Coronary artery (tissue), 2 donors: ENCODE results near the gene ALG12.

Source experiments
- DNase-seq: peaks from one replicate; pipeline ENCODE4 v3.0.0-alpha.2; 2017; ENCODE audit warnings: low spot score
- H3K27ac ChIP-seq, 2 donors: fragments of 200-600 bp; sonication (generic); one replicate each; pipeline ENCODE4 v1.5.1; 2016 to 2019
- H3K4me3 ChIP-seq: fragments of 200-600 bp; sonication (generic); 2 replicates; pipeline ENCODE4 v1.5.1; 2016; ENCODE audit warnings: mild to moderate bottlenecking, moderate library complexity
- TF ChIP-seq, protein P1 (sequence below): fragments of 200-600 bp; sonication (generic); IDR thresholded peaks from one replicate; pipeline ENCODE4 v1.5.1; 2019; ENCODE audit warnings: antibody characterized with exemption

Gene ALG12

DNA sequence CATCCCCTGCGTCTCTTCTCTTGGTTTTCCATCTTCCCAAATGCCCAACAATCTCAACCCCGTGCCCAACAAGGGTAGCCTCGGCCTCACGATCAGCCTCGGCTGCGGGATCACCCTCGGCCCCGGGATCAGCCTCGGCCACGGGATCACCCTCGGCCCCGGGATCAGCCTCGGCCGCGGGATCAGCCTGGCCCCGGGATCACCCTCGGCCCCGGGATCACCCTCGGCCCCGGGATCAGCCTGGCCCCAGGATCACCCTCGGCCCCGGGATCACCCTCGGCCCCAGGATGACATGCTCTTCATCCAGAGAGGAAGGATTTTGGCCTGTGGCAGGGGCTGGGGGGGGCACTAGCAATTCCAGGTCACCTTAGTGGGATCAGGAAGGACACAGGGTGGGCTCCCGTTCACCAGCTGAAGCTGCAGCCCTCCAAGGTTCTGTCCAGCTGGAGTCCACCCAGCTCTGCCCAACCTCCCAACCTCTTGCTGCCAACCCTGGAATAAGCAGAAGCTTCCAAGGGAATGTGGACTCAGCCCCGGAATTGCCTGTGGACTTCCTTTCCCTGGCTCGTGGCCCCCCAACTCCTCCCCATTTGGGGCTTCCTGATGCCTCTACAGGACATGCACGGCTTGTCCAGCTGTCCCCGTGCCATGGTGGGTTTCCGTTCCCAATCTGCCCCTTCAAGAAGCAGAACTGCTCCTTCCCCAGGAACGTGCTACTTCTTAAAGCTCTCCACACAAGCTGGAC lies 6.2 kb downstream of the ALG12 start:
- TF ChIP-seq, protein P1, sequence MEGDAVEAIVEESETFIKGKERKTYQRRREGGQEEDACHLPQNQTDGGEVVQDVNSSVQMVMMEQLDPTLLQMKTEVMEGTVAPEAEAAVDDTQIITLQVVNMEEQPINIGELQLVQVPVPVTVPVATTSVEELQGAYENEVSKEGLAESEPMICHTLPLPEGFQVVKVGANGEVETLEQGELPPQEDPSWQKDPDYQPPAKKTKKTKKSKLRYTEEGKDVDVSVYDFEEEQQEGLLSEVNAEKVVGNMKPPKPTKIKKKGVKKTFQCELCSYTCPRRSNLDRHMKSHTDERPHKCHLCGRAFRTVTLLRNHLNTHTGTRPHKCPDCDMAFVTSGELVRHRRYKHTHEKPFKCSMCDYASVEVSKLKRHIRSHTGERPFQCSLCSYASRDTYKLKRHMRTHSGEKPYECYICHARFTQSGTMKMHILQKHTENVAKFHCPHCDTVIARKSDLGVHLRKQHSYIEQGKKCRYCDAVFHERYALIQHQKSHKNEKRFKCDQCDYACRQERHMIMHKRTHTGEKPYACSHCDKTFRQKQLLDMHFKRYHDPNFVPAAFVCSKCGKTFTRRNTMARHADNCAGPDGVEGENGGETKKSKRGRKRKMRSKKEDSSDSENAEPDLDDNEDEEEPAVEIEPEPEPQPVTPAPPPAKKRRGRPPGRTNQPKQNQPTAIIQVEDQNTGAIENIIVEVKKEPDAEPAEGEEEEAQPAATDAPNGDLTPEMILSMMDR: no peak
- H3K4me3 ChIP-seq: no peak overlapping the region
- DNase-seq: no peak

DNA sequence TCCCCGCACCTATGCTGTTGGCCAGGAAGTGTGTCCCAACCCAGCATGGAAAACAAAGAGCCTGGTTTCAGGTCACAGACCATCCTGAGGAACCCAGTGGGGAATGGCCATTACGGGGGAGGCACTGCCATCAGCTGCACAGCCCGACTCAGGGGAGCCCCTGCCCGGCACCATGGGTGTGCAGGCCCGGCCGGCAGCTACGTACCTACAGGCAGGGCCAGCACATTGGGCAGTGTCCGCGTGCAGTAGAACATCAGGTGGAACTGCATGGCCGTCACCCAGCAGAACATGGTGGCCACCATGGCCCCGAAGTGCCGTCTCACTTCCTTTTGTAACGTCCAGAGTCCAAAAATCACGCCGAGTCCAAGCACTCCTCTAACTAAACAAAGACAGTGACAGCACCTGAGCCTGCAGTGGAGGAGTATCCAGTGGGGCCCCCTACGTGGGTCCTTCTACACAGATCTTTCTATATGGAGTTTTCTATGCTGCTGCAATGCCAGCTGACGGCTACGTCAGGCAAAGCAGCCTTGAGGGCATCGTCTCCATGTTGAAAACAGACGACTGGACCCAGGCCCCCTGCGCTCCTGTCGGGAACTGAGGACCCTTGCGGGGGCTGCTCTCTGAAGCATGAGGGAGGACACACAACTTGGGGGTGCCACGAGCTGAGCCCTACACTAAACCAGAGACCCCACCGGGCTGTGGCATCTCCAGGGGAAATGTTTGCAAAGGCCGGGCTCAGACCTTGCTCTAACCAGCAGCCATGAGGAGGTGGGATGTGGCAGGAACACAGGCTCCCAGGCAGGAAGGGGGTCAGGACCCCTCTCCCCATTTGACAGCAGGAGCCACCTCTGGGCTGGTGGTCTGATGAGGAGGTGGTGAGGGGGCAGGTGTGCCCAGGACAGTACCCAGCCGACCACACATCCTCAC lies 7.7 kb downstream of the ALG12 start:
- Histone ChIP-seq H3K27ac (no peak overlapping the region), H3K4me3 (no peak overlapping the region)
- TF ChIP-seq, protein P1: no peak
- DNase-seq: no peak

More for the DNA sequence above, 6.2 kb downstream of the ALG12 start:
- H3K27ac ChIP-seq: no peak overlapping the region

DNA sequence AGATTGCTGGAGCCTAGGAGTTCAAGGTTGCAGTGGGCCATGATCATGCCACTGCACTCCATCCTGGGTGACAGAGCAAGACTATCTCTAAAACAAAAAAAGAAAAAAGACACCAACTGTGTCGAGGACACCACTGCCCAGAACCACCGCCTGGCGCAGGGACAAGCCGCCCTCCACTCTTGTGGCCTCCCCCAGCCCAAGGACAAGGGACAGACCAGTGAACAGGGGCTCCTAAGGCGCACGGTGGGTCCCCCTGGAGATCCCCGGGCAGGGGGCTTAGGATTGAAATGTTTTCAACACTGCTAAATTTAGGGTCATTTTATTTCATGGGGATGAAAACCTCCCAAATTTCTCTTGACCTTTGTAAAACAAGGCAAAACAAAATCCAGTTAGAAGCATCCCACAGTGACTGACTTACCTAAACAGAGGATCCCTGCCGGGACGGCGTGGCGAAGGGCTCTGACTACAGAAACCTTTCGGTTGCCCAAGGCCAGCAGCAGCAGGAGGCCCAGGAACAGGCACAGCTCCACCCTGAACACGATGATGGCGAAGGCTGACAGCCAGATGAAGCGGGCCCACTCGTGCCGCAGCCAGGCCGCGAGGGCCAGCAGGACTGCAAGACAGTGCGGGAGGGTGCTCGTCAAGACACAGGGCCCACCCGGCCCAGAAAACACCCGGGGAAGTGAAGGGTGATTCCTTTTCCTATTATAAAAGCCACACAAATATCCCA lies 8.6 kb downstream of the ALG12 start:
- DNase-seq: no peak
- H3K27ac ChIP-seq: no peak overlapping the region
- TF ChIP-seq, protein P1: no peak
- no peak overlapping the region for H3K4me3 ChIP-seq

DNA sequence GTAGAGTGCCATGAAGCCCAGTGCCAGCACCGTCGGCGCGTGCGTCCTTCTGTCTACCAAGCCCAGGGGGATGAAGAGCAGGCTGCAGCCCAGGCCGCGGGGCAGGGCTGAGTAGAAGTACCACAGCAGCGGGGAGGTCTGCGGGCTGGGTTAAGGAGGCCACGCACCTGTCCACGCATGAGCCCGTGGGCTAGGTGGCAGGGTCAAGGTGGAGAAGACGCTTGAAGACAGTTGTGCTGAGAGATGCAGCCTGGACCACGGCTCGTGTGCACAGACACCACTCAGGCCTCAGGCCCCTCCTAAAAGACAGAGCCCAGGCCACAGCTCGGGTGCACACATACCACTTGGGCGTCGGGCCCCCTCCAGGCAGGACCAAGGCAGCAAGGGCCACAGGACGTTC lies 10.4 kb downstream of the ALG12 start:
- H3K27ac ChIP-seq: no peak overlapping the region
- H3K4me3 ChIP-seq: no peak overlapping the region
- TF ChIP-seq, protein P1: no peak
- DNase-seq: no peak

DNA sequence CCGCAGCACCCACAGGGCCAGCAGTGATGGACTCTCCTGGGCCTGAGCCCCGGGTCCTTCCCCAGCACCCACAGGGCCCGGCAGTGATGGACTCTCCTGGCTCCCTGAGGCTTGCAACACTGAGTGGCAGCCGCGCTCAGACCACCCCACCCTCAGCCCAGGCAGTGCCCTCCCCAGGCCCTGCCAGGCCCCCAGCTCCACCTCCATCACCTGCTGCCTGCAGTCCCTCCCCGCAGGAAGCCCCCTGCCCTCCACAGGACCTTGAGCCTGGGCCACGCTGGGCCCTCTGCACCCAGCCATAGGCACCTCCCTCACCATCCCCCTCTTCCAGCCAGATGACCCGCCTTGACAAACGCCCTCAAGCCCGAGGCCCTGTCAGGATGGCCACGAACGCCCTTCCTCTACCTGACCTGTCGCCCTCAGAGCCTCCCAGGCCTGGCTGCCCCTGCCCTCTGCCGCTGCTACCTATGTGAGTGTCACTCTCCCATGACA lies 11.4 kb downstream of the ALG12 start:
- no peak for DNase-seq
- TF ChIP-seq, protein P1: no peak
- Histone ChIP-seq H3K27ac (no peak overlapping the region), H3K4me3 (no peak overlapping the region)

DNA sequence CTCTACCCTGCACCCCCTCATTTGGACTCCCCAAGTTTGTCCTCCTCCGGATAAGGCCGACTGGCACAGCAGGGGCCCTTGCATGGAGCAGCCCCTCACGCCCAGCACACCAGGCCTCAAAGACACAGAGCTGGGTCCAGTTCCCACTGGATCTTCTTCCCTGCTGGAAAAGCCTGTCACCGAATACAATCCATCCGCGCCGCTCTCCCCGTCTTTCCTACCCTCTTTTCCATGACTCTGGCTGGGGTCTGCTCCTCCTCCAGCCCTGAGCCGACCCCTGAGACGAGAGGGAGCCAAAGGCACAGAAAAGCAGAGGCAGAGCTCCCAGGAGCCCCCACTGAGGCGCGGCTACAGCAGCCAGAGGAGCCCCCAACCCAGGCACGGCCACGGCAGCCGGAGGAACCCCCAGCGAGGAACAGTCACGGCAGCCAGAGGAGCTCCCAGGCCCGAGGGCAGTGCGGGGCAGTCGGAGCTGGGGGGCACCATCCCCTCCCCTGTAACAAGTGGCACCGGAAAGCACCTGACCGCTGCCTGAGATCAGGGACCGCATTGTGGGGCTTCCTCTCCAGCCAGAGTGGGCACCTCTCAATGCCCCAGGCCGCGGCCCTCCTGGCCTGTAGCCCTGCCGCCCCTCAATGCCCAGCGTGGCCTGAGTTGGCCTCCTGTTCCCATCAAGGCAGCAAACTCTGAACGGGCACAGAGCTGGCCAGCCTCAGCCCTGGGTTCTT lies 12.0 kb downstream of the ALG12 start:
- Histone ChIP-seq H3K4me3 (no peak overlapping the region), H3K27ac (no peak overlapping the region)
- no peak for DNase-seq
- TF ChIP-seq, protein P1: no peak
